Brain pericyte (primary cell): ENCODE data around the gene SPN.
"Not testable (repeated sequence)": the region's sequence is repeated elsewhere in the genome, so short reads cannot be mapped to it uniquely, and the experiment has no call there.

Experiments used
- DNase-seq: peaks from one replicate; pipeline ENCODE4 v3.0.0-alpha.2; 2012; ENCODE audit warnings: low read depth, low spot score

SPN gene

GRCh38 chr16:29663016-29663806 is at the start of gene SPN:
Gene SPN (plus strand): TSS chr16:29663247. CDS start chr16:29663729, 482 bp downstream.
- DNase-seq, result no peak

- DNase-seq, result not testable (repeated sequence)
Observed at GRCh38 chr16:29613307-29614057, 49.6 kb upstream of the SPN start.

GRCh38 chr16:29614691-29615314 is 48.2 kb upstream of the SPN start:
- DNase-seq, result not testable (repeated sequence)

GRCh38 chr16:29616127-29616526 is 46.9 kb upstream of the SPN start:
- not testable (repeated sequence) for DNase-seq

GRCh38 chr16:29620591-29620990 is 42.5 kb upstream of the SPN start:
- not testable (repeated sequence) for DNase-seq

GRCh38 chr16:29622738-29623137 is 40.3 kb upstream of the SPN start:
- not testable (repeated sequence) for DNase-seq

- not testable (repeated sequence) for DNase-seq
Observed at GRCh38 chr16:29623253-29623652, 39.8 kb upstream of the SPN start.

GRCh38 chr16:29625114-29625513 is 37.9 kb upstream of the SPN start:
- DNase-seq, result not testable (repeated sequence)

GRCh38 chr16:29626778-29627331 is 36.2 kb upstream of the SPN start:
- DNase-seq, result not testable (repeated sequence)

GRCh38 chr16:29627661-29628075 is 35.4 kb upstream of the SPN start:
- not testable (repeated sequence) for DNase-seq

GRCh38 chr16:29628707-29629106 is 34.3 kb upstream of the SPN start:
- DNase-seq, result not testable (repeated sequence)

GRCh38 chr16:29629318-29629717 is 33.7 kb upstream of the SPN start:
- not testable (repeated sequence) for DNase-seq

- DNase-seq, result not testable (repeated sequence)
Observed at GRCh38 chr16:29631658-29632057, 31.4 kb upstream of the SPN start.

GRCh38 chr16:29635902-29636301 is 27.1 kb upstream of the SPN start:
- DNase-seq, result not testable (repeated sequence)

GRCh38 chr16:29636368-29636767 is 26.7 kb upstream of the SPN start:
- not testable (repeated sequence) for DNase-seq

GRCh38 chr16:29638751-29639150 is 24.3 kb upstream of the SPN start:
- DNase-seq, result not testable (repeated sequence)

- no peak for DNase-seq
Observed at GRCh38 chr16:29641561-29641960, 21.5 kb upstream of the SPN start.

- no peak for DNase-seq
Observed at GRCh38 chr16:29643596-29643995, 19.5 kb upstream of the SPN start.

- DNase-seq, result no peak
Observed at GRCh38 chr16:29644338-29644857, 18.6 kb upstream of the SPN start.

- no peak for DNase-seq
Observed at GRCh38 chr16:29644973-29645693, 17.9 kb upstream of the SPN start.

- no peak for DNase-seq
Observed at GRCh38 chr16:29645694-29646187, 17.3 kb upstream of the SPN start.
